ENCODE results near the gene CELF1.
"Not testable (repeated sequence)": the region's sequence is repeated elsewhere in the genome, so short reads cannot be mapped to it uniquely, and the experiment has no call there.

The CELF1 gene

GRCh38 chr11:47538741-47539565 lies 14.0 kb downstream of the CELF1 start:
- DNase-seq, result peak; percentile 7 to 74 (median 58)

- DNase-seq, result no peak
Measured at GRCh38 chr11:47536915-47537314, 16.0 kb downstream of the CELF1 start.

GRCh38 chr11:47534704-47535251 lies 18.2 kb downstream of the CELF1 start:
- no peak for DNase-seq

GRCh38 chr11:47533690-47534151 lies 19.2 kb downstream of the CELF1 start:
- no peak for DNase-seq

GRCh38 chr11:47532597-47533213 lies 20.2 kb downstream of the CELF1 start:
- DNase-seq, result peak in 1 of 3 experiments; percentile 39

- no peak for DNase-seq
Measured at GRCh38 chr11:47531666-47532065, 21.3 kb downstream of the CELF1 start.

- not testable (repeated sequence) for DNase-seq
Measured at GRCh38 chr11:47530721-47531120, 22.2 kb downstream of the CELF1 start.

GRCh38 chr11:47529951-47530350 lies 23.0 kb downstream of the CELF1 start:
- no peak for DNase-seq

GRCh38 chr11:47527186-47527585 lies 25.7 kb downstream of the CELF1 start:
- no peak for DNase-seq

GRCh38 chr11:47526032-47526431 lies 26.9 kb downstream of the CELF1 start:
- not testable (repeated sequence) for DNase-seq

- DNase-seq, result peak in 1 of 3 experiments; percentile 56
Measured at GRCh38 chr11:47524291-47524874, 28.5 kb downstream of the CELF1 start.

- DNase-seq, result peak in 1 of 3 experiments; percentile 40
Measured at GRCh38 chr11:47523490-47524225, 29.3 kb downstream of the CELF1 start.

- no peak for DNase-seq
Measured at GRCh38 chr11:47518212-47518964, 34.5 kb downstream of the CELF1 start.

- DNase-seq, result no peak
Measured at GRCh38 chr11:47516984-47517853, 35.7 kb downstream of the CELF1 start.

GRCh38 chr11:47516155-47516554 lies 36.8 kb downstream of the CELF1 start:
- peak in 2 of 3 experiments; percentile 18 to 84 for DNase-seq

GRCh38 chr11:47514825-47515647 lies 37.9 kb downstream of the CELF1 start:
- peak in 1 of 3 experiments; percentile 20 for DNase-seq

GRCh38 chr11:47512701-47513100 lies 40.2 kb downstream of the CELF1 start:
- DNase-seq, result no peak

GRCh38 chr11:47511917-47512316 lies 41.0 kb downstream of the CELF1 start:
- DNase-seq, result no peak

- DNase-seq, result no peak
Measured at GRCh38 chr11:47510209-47510608, 42.7 kb downstream of the CELF1 start.

GRCh38 chr11:47509077-47509536 lies 43.8 kb downstream of the CELF1 start:
- DNase-seq, result no peak

All from NCI-H1417 (cell line).